NCI-H128 (cell line): ENCODE results near the gene MTOR.
"Not testable (repeated sequence)": the region's sequence is repeated elsewhere in the genome, so short reads cannot be mapped to it uniquely, and the experiment has no call there.

Experiments
- DNase-seq: peaks from one replicate; lab custom pipeline; 2025; ENCODE audit not compliant: unreplicated experiment; lab: John Stamatoyannopoulos, UW

MTOR gene

GRCh38 chr1:11262171-11263049, at the start of gene MTOR:
MTOR (minus strand) TSS chr1:11262551; CDS start chr1:11259409, 3,142 bp downstream.
- peak; percentile 100 for DNase-seq

GRCh38 chr1:11309385-11309784, 47.0 kb upstream of the MTOR start:
- DNase-seq = no peak

- DNase-seq = no peak
Measured at GRCh38 chr1:11308699-11309224, 46.4 kb upstream of the MTOR start.

- no peak for DNase-seq
Measured at GRCh38 chr1:11307852-11308251, 45.5 kb upstream of the MTOR start.

GRCh38 chr1:11305516-11305915, 43.2 kb upstream of the MTOR start:
- not testable (repeated sequence) for DNase-seq

- no peak for DNase-seq
Measured at GRCh38 chr1:11302366-11302765, 40.0 kb upstream of the MTOR start.

GRCh38 chr1:11301601-11302000, 39.2 kb upstream of the MTOR start:
- no peak for DNase-seq

- DNase-seq = no peak
Measured at GRCh38 chr1:11299225-11299574, 36.8 kb upstream of the MTOR start.

GRCh38 chr1:11298390-11299224, 36.3 kb upstream of the MTOR start:
- no peak for DNase-seq

GRCh38 chr1:11297774-11298173, 35.4 kb upstream of the MTOR start:
- not testable (repeated sequence) for DNase-seq

GRCh38 chr1:11295905-11296304, 33.6 kb upstream of the MTOR start:
- no peak for DNase-seq

GRCh38 chr1:11294951-11295350, 32.6 kb upstream of the MTOR start:
- no peak for DNase-seq

GRCh38 chr1:11293856-11294255, 31.5 kb upstream of the MTOR start:
- DNase-seq = no peak

GRCh38 chr1:11291049-11291448, 28.7 kb upstream of the MTOR start:
- no peak for DNase-seq

GRCh38 chr1:11289064-11289463, 26.7 kb upstream of the MTOR start:
- no peak for DNase-seq

- no peak for DNase-seq
Measured at GRCh38 chr1:11286735-11287410, 24.5 kb upstream of the MTOR start.

- no peak for DNase-seq
Measured at GRCh38 chr1:11285883-11286734, 23.8 kb upstream of the MTOR start.

GRCh38 chr1:11284784-11285183, 22.4 kb upstream of the MTOR start:
- no peak for DNase-seq

GRCh38 chr1:11283151-11283550, 20.8 kb upstream of the MTOR start:
- DNase-seq = no peak
